Epithelial cell of proximal tubule (primary cell): Measurements from ENCODE around the gene FBXL7. TPM values are rescaled to one million over a fixed set of nuclear protein-coding genes. Genes with fewer than 3 reads are reported as not detected.

Experiments used
- DNase-seq: peaks from one replicate; pipeline ENCODE4 v3.0.0-alpha.2; 2011; ENCODE audit warnings: low read depth
- H3K4me3 ChIP-seq: 2 replicates; pipeline ENCODE4 v1.5.1; 2011; ENCODE audit warnings: low read depth, mild to moderate bottlenecking, low read length
- CTCF ChIP-seq: conservative IDR thresholded peaks from 2 replicates; pipeline ENCODE4 v1.5.1; 2012; ENCODE audit warnings: low read depth, mild to moderate bottlenecking, low read length
- total RNA-seq: library from RNA; depleted of rRNA; stranded (reverse); fragments of >200 nt; gene quantifications from 2 replicates; pipeline ENCODE4 v1.2.3, GENCODE V29; 2015

Gene FBXL7
- total RNA-seq, 1 donor from 2014 or later = 5.6 TPM

DNA sequence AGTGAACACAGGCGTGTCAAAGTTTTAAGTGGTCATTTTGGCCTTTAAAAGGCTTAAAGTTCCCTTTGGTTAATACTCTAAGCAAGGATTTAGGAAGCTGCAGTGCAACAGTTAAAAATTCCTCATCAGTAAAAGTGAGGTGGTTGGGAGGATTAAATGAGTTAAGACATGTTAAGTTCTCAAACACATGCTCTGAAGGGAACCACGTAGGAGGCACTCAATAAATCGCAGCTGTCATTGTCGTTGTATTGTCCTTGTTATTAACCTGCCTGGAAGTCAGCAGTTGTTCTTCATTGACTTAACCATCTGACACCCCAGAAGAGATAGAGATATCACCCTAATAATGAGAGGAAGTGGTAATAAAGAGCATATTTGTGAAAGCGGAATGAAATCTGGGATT lies 432.1 kb downstream of the FBXL7 start:
- DNase-seq = no peak
- no peak for TF ChIP-seq CTCF

DNA sequence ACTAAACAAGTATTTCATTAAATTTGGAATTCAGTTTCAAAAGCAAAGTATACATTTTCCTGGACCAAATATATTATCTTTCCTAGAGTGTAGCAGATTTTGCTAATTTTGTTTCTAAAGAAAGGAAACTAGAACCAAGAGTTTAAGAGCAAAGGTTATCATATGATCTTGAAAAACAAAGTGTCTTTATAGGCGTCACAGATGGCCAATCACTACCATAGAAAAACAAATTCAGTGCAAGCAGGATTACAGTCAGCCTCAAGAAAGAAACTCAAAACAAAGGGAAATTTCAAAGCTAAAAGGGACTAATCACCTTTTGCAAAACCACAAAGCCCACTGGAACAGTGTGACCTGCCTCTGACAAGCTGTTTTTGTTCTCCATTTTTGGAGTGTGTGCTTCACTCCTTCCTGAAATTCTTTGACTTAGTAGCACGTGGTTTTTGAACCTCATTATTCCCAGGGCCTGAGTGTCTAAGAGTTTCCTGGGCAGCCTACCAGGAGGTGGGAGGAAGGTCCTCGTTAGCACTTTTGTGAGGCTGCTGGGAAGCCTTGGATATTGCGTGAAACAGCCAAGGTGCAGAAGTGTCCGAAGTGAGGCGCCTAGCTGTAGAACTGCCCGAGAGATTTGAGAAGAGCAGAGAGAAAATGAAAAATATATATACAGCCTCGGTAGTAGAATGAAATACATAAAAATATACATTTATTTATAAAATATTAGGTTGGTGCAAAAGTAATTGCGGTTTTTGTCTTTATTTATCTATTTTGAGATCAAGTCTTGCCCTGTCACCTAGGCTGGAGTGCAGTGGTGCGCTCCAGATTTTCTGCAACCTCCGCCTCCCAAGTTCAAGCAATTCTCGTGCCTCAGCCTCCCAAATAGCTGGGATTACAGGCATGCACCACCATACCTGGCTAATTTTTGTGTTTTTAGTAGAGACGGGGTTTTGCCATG lies 433.6 kb downstream of the FBXL7 start:
- no peak for TF ChIP-seq CTCF
- no peak for DNase-seq

More for the DNA sequence above, 432.1 kb downstream of the FBXL7 start:
- H3K4me3 ChIP-seq = no peak overlapping the region

GRCh38 chr5:15936505-15937245 lies 436.7 kb downstream of the FBXL7 start:
- TF ChIP-seq CTCF = no peak
- DNase-seq = no peak
- no peak overlapping the region for H3K4me3 ChIP-seq

More for the DNA sequence above, 433.6 kb downstream of the FBXL7 start:
- no peak overlapping the region for H3K4me3 ChIP-seq

GRCh38 chr5:15937708-15938107 lies 437.7 kb downstream of the FBXL7 start:
- no peak for TF ChIP-seq CTCF
- no peak overlapping the region for H3K4me3 ChIP-seq
- DNase-seq = no peak

- TF ChIP-seq CTCF = no peak
- no peak overlapping the region for H3K4me3 ChIP-seq
- DNase-seq = no peak
Measured at GRCh38 chr5:15938186-15938585, 438.2 kb downstream of the FBXL7 start.

GRCh38 chr5:15938961-15939360 lies 439.0 kb downstream of the FBXL7 start:
- DNase-seq = no peak
- H3K4me3 ChIP-seq = no peak overlapping the region
- TF ChIP-seq CTCF = no peak
